Smooth muscle cell of trachea (primary cell): Measurements from ENCODE around the gene RWDD3. TPM values are rescaled to one million over a fixed set of nuclear protein-coding genes. Genes with fewer than 3 reads are reported as not detected.

ENCODE experiments used
- total RNA-seq: library from RNA; depleted of rRNA; stranded (reverse); fragments of >200 nt; gene quantifications from 2 replicates; pipeline ENCODE4 v1.2.1, GENCODE V29; 2014

RWDD3 gene, protein sequence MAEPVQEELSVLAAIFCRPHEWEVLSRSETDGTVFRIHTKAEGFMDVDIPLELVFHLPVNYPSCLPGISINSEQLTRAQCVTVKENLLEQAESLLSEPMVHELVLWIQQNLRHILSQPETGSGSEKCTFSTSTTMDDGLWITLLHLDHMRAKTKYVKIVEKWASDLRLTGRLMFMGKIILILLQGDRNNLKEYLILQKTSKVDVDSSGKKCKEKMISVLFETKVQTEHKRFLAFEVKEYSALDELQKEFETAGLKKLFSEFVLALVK
- total RNA-seq = 9.3 and 20.9 TPM in 2 replicates

DNA sequence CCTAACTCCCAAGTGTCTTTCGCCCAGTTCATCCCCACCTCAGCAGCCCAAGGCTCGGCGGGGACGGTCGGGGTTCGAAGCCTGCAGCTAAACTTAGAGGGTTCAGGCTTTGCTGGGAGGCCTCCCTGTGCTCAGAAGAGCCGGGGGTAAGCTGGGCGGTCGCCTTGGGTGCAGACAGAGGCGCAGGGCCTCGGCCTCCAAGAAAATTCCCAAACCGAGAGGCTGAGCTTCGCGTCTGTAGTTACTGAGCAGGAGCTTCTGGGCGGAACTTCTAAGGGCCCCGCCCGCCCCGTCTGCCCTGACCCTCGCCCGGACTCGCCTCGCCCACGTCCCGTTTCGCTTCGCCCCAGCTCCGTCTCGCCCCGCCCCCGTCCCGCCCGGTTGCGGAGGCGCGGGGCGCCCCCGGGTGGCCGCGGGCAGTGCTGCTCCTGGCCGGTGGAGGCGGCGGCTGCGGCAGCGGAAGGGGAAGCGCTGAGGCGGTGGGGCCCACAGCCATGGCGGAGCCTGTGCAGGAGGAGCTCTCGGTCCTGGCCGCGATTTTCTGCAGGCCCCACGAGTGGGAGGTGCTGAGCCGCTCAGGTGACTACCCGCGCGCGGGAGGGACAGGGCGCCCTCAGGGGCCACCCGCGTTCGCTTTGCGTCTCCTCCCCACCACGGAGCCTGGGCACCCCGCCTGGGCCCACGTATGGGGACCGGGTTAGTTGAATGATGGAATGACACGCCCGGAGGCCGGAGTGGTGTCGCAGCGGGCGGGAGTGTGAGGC, at the start of gene RWDD3:
Gene RWDD3 (plus strand): TSS at position 474 of the 764 bp plus-strand sequence. CDS start 21 bp downstream, at position 495.

Other genes starting within 250 kb of the RWDD3 start
- 2.5 and 2.8 TPM in 2 replicates for gene ALG14, start 161.3 kb upstream of the RWDD3 start, total RNA-seq
- 0.29 and 0.50 TPM in 2 replicates for gene TLCD4, start 116.9 kb upstream of the RWDD3 start, total RNA-seq